Nephron (organoid): Measurements from ENCODE around the gene POMC.
"Not testable (repeated sequence)": the region's sequence is repeated elsewhere in the genome, so short reads cannot be mapped to it uniquely, and the experiment has no call there.

Source experiments
- H3K27ac Mint-ChIP-seq, 3 experiments: 2 replicates each; pipeline ENCODE4 v1.8.0; 2020; ENCODE audit warnings: mixed read lengths in 3 of 3, mild to moderate bottlenecking in 2 of 3, moderate library complexity in 1 of 3
- H3K27me3 Mint-ChIP-seq: 2 replicates; pipeline ENCODE4 v1.8.0; 2021; ENCODE audit warnings: low read depth, mild to moderate bottlenecking, moderate library complexity, mixed read lengths
- H3K36me3 Mint-ChIP-seq: 2 replicates; pipeline ENCODE4 v1.8.0; 2020; ENCODE audit warnings: low read depth, mixed read lengths
- H3K4me1 Mint-ChIP-seq: 2 replicates; pipeline ENCODE4 v1.8.0; 2020; ENCODE audit warnings: mixed read lengths
- H3K4me3 Mint-ChIP-seq, 3 experiments: 2 replicates each; pipeline ENCODE4 v1.8.0; 2020; ENCODE audit warnings: mild to moderate bottlenecking in 3 of 3, mixed read lengths in 3 of 3, moderate library complexity in 2 of 3
- H3K9me3 Mint-ChIP-seq: 2 replicates; pipeline ENCODE4 v1.8.0; 2020; ENCODE audit warnings: mixed read lengths
- CTCF ChIP-seq, 3 experiments: fragments of 200-600 bp; sonication (generic); IDR thresholded peaks; one replicate each; pipeline ENCODE4 v1.5.0; 2021; ENCODE audit warnings: antibody characterized with exemption in 3 of 3; ENCODE audit not compliant: unreplicated experiment in 3 of 3

POMC gene

DNA sequence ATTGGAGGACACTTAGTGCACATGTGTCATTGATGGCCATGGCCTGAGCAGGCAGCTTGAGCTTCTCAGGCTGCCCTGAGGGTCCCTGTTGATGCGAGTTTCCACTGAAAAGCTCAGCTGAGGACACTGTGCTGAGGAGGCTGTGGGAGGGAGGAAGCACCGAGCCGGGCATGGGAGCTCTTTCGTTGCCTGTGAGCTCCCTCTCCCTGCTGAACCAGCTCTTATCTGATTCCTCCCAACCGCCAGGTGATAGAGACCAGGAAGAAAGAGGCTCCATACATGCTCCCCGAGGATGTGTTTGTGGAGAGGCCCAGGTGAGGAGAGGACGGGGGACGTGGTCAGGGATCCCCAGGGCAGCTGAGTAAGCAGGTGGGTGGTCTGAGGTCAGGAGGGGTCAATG lies 27.3 kb downstream of the POMC start:
- Mint-ChIP-seq H3K36me3 (peaks cover 25% of the 10 kb centered on the region), H3K27ac (no peak overlapping the region), H3K27me3 (no peaks in the 10 kb centered on the region), H3K4me1 (no peaks in the 10 kb centered on the region), H3K9me3 (no peaks in the 10 kb centered on the region), H3K4me3 (no peak overlapping the region)
- TF ChIP-seq CTCF (IDR thresholded peaks at IDR 0.05; ENCODE audit: unreplicated experiment in 3 of 3), result no peak

GRCh38 chr2:25140535-25140934 lies 27.8 kb downstream of the POMC start:
- H3K4me3 Mint-ChIP-seq, H3K9me3 Mint-ChIP-seq, H3K4me1 Mint-ChIP-seq, H3K27me3 Mint-ChIP-seq, H3K27ac Mint-ChIP-seq: not testable (repeated sequence)
- H3K36me3 Mint-ChIP-seq, result peaks cover 27% of the 10 kb centered on the region

DNA sequence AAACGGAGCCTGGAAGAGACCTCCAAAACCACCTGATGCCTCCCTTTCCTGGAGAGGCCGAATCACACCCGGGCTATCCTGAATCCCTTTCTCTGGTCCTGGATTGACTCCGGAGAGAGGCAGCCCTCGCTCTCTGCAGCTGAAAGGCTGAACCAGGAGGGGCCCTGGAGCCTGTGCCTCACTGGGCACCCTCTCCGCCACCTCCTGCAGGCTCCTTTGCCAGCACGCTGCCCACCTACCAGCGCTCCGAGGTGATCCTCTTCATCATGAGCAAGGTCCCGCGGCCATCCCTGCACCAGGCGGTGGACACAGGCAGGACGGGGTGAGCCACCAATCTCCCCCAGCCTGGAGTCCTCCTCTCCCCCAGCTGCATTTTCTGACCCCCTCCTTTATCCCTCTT lies 35.7 kb downstream of the POMC start:
- H3K4me1 Mint-ChIP-seq, result peaks cover 5% of the 10 kb centered on the region
- H3K27me3 Mint-ChIP-seq, result peaks cover 34% of the 10 kb centered on the region
- no peak overlapping the region for H3K27ac Mint-ChIP-seq
- peaks cover 21% of the 10 kb centered on the region for H3K36me3 Mint-ChIP-seq
- no peak for TF ChIP-seq CTCF (IDR thresholded peaks at IDR 0.05; ENCODE audit: unreplicated experiment in 3 of 3)
- H3K9me3 Mint-ChIP-seq, result no peaks in the 10 kb centered on the region
- H3K4me3 Mint-ChIP-seq, result no peak overlapping the region

DNA sequence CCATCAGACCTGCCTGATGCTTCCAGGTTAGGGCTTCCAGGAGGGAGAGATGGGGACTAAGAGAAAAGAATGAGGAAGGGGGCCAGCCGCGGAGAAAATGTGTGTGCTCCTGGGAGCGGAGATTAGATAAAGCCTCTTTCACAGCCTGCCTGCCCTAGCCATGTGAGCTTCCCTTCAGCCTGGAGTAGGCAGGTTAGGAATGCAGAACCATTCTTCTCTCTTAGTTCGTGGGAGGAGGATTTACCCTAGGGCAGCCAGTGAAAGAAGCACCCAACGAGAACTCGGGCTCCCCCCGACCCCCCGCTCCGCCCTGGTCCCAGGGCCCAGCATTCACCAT lies 36.1 kb downstream of the POMC start:
- TF ChIP-seq CTCF (IDR thresholded peaks at IDR 0.05; ENCODE audit: unreplicated experiment in 3 of 3), result no peak
- peaks cover 34% of the 10 kb centered on the region for H3K27me3 Mint-ChIP-seq

GRCh38 chr2:25131567-25132298 lies 36.6 kb downstream of the POMC start:
- H3K36me3 Mint-ChIP-seq, result peaks cover 17% of the 10 kb centered on the region
- no peak for TF ChIP-seq CTCF (IDR thresholded peaks at IDR 0.05; ENCODE audit: unreplicated experiment in 3 of 3)

More for the DNA sequence above, 36.1 kb downstream of the POMC start:
- Mint-ChIP-seq H3K36me3 (peaks cover 21% of the 10 kb centered on the region), H3K27ac (no peak overlapping the region), H3K4me1 (peaks cover 5% of the 10 kb centered on the region), H3K9me3 (no peaks in the 10 kb centered on the region), H3K4me3 (no peak overlapping the region)

GRCh38 chr2:25131253-25131566 lies 37.2 kb downstream of the POMC start:
- Mint-ChIP-seq H3K4me1 (peaks cover 5% of the 10 kb centered on the region), H3K27ac (no peak overlapping the region), H3K4me3 (no peak overlapping the region), H3K27me3 (peaks cover 34% of the 10 kb centered on the region), H3K9me3 (no peaks in the 10 kb centered on the region), H3K36me3 (peaks cover 17% of the 10 kb centered on the region)
- no peak for TF ChIP-seq CTCF (IDR thresholded peaks at IDR 0.05; ENCODE audit: unreplicated experiment in 3 of 3)

More at GRCh38 chr2:25131567-25132298, 36.6 kb downstream of the POMC start:
- Mint-ChIP-seq H3K27ac (no peak overlapping the region), H3K27me3 (peaks cover 34% of the 10 kb centered on the region), H3K4me1 (peaks cover 5% of the 10 kb centered on the region), H3K4me3 (peak overlapping the region in 1 of 3 experiments; percentile 25), H3K9me3 (no peaks in the 10 kb centered on the region)
